Measurements from ENCODE around the gene FCF1.

The FCF1 gene, protein sequence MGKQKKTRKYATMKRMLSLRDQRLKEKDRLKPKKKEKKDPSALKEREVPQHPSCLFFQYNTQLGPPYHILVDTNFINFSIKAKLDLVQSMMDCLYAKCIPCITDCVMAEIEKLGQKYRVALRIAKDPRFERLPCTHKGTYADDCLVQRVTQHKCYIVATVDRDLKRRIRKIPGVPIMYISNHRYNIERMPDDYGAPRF

DNA sequence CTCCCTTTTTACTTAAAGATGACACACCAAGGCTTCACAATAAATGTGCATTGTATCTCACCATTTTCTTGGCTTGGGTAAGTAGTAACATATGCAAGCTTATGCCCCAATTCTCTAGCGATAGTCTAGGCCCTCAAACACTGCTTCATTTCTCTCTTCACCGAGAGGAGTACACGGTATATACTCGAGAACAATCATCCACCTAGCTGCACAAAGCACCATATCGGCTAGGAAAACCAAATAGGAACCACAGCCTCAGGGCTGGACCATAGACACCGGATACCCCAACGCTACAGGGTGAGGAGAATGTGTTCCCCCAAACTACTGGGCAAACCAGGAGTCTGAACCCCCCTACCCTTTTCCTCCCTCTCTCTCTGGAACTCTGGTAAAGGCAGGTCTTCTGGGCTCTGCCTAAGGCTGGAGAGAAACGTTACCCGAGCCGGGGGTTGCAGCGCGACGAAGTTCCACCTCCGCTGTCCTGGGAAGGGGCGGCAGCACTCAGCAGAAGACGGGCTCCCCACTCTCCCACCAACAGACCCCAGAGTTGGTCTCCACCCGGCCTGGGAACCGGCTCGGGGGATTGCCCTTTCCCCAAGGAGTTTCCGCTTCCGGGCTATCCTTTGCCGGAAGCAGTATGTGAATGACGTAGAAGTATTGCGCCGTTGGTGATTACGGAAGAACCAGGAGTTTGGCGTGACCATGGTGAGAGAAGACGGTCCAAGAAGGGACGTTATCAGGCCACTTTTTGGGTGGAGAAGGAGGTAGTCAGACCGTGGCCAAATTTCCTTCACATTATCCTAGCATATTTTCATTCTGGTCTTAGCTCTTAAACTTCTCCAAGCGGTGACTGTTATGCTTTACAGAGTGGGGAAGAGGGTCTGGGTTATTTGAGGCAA, at the start of gene FCF1, which contains the start of gene AREL1:
Gene FCF1, plus strand, starts transcription at position 646 of the 896 bp plus-strand sequence. Its CDS starts 54 bp downstream, at position 700.
Gene AREL1, minus strand, starts transcription at position 582 of the 896 bp plus-strand sequence. CDS start 27,465 bp downstream, outside the sequence.
- peaks cover 5% of the 10 kb centered on the region for H3K36me3 ChIP-seq (ENCODE audit: control insufficient read depth, insufficient read depth, low read length)
- peak within 1 kb of the TSS; percentile 94 for H3K9ac ChIP-seq (ENCODE audit: low read depth, low read length)
- no peaks in the 10 kb centered on the region for H3K9me3 ChIP-seq (ENCODE audit: control insufficient read depth, insufficient read depth, low read length)
- no peaks in the 10 kb centered on the region for H3K4me1 ChIP-seq (ENCODE audit: control insufficient read depth, insufficient read depth, low read length)
- H3K27me3 ChIP-seq (ENCODE audit: control insufficient read depth, insufficient read depth, low read length) = no peaks in the 10 kb centered on the region
- peak within 1 kb of the TSS; percentile 99 for H3K4me3 ChIP-seq (ENCODE audit: low read depth, low read length)

DNA sequence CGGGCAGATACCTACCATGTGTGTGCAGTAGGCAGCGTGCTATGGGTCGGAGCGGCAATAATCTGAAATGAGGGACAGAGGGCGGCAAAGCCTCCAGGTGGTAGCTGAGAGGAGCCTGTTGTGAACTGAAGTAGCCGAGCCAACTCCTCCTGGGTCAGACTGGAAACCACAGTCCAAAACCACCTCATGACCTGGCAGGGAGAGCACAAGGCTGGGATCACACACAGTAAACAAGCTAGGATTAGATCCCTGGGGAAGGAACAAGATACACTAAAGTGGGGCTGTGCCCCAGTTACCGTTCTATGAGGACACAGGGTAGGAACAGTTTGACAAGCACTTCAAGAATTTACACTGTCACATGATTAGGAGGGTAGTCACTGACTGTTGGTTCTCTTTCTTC, 49.1 kb upstream of the FCF1 start:
- Histone ChIP-seq H3K9me3 (ENCODE audit: control insufficient read depth, insufficient read depth, low read length) (no peaks in the 10 kb centered on the region), H3K4me1 (ENCODE audit: control insufficient read depth, insufficient read depth, low read length) (no peaks in the 10 kb centered on the region), H3K36me3 (ENCODE audit: control insufficient read depth, insufficient read depth, low read length) (peaks cover 15% of the 10 kb centered on the region), H3K9ac (ENCODE audit: low read depth, low read length) (no peak overlapping the region), H3K4me3 (ENCODE audit: low read depth, low read length) (no peak overlapping the region), H3K27me3 (ENCODE audit: control insufficient read depth, insufficient read depth, low read length) (no peaks in the 10 kb centered on the region)

DNA sequence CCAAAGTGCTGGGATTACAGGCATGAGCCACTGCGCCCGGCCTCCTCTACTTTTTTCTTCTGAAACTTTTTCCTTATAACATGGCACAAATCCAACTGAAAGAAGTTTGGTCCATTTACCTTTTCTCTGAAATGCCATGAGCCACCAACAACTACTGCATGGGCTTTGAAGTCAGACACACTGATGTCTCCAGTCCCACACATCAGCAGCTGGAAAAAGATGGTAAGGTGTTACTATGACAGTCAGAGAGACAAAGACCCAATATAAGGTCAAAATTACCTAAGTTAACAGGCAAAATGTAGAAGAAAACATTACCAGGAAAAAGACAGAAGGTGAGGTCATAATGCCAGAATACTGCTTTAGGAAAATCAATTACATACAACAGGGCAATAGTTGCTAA, 48.2 kb upstream of the FCF1 start:
- Histone ChIP-seq H3K4me3 (ENCODE audit: low read depth, low read length) (no peak overlapping the region), H3K27me3 (ENCODE audit: control insufficient read depth, insufficient read depth, low read length) (no peaks in the 10 kb centered on the region), H3K4me1 (ENCODE audit: control insufficient read depth, insufficient read depth, low read length) (no peaks in the 10 kb centered on the region), H3K9me3 (ENCODE audit: control insufficient read depth, insufficient read depth, low read length) (no peaks in the 10 kb centered on the region), H3K36me3 (ENCODE audit: control insufficient read depth, insufficient read depth, low read length) (peaks cover 15% of the 10 kb centered on the region), H3K9ac (ENCODE audit: low read depth, low read length) (no peak overlapping the region)

DNA sequence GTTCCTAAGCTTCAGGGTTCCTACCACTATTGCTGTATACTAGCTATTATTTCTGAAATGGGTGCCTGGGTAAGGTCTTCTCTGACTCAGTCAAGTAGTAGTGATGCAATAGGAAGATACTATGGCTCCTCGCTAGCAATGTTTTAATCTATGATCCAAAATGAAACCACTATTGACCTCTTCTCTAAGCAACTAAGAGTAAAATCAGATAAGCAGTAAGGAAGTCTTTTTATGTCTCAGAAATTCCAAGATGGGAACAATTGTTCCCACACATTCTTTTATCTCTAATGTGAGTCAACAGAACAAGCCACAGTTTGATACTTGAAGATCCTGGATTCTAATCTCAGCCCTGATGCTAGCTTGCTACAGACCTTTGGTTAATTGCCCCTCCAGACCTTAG, 45.2 kb upstream of the FCF1 start:
- Histone ChIP-seq H3K9ac (ENCODE audit: low read depth, low read length) (no peak overlapping the region), H3K27me3 (ENCODE audit: control insufficient read depth, insufficient read depth, low read length) (no peaks in the 10 kb centered on the region), H3K4me3 (ENCODE audit: low read depth, low read length) (no peak overlapping the region), H3K9me3 (ENCODE audit: control insufficient read depth, insufficient read depth, low read length) (no peaks in the 10 kb centered on the region), H3K4me1 (ENCODE audit: control insufficient read depth, insufficient read depth, low read length) (no peaks in the 10 kb centered on the region), H3K36me3 (ENCODE audit: control insufficient read depth, insufficient read depth, low read length) (peaks cover 13% of the 10 kb centered on the region)

DNA sequence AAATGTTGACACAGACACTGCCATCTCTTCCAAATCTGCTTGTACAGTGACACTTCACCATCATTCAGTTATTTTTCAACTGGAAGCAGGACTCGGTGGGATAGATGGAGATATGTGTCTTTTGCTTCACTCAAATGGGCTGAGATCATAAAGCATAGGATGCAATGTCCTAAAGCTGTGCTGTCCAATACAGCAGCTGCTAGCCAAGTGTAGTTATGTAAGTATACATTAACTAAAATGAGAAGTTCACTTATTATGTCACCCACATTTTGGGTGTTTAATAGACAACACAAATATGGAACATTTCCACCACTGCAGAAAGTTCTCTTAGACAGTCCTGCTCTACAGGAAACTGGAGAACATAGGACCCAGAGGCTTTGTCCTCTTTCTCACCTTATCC, 43.7 kb upstream of the FCF1 start:
- Histone ChIP-seq H3K9me3 (ENCODE audit: control insufficient read depth, insufficient read depth, low read length) (no peaks in the 10 kb centered on the region), H3K27me3 (ENCODE audit: control insufficient read depth, insufficient read depth, low read length) (no peaks in the 10 kb centered on the region), H3K9ac (ENCODE audit: low read depth, low read length) (no peak overlapping the region), H3K36me3 (ENCODE audit: control insufficient read depth, insufficient read depth, low read length) (peaks cover 8% of the 10 kb centered on the region), H3K4me1 (ENCODE audit: control insufficient read depth, insufficient read depth, low read length) (no peaks in the 10 kb centered on the region), H3K4me3 (ENCODE audit: low read depth, low read length) (no peak overlapping the region)

DNA sequence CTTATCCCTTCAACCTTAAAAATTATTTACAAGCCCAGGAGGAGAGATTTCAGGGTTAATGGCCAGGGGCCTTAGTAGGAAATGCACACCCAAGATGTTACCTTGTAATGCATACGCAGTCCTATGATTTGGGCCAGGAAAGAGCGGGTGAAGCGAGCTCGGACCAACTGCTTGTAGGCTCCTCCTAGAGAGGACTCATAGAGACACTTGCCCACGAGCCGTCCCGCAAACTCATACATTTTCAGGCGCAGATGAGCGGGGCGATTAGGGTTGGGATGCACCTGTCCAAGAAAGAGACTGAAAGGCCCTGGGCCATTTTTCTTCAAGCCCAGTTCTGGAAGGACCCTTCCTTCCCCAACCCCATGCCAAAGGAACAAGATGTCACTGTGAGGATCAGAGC, 43.1 kb upstream of the FCF1 start:
- Histone ChIP-seq H3K4me1 (ENCODE audit: control insufficient read depth, insufficient read depth, low read length) (no peaks in the 10 kb centered on the region), H3K9me3 (ENCODE audit: control insufficient read depth, insufficient read depth, low read length) (no peaks in the 10 kb centered on the region), H3K36me3 (ENCODE audit: control insufficient read depth, insufficient read depth, low read length) (peaks cover 8% of the 10 kb centered on the region), H3K27me3 (ENCODE audit: control insufficient read depth, insufficient read depth, low read length) (no peaks in the 10 kb centered on the region), H3K4me3 (ENCODE audit: low read depth, low read length) (no peak overlapping the region), H3K9ac (ENCODE audit: low read depth, low read length) (no peak overlapping the region)

DNA sequence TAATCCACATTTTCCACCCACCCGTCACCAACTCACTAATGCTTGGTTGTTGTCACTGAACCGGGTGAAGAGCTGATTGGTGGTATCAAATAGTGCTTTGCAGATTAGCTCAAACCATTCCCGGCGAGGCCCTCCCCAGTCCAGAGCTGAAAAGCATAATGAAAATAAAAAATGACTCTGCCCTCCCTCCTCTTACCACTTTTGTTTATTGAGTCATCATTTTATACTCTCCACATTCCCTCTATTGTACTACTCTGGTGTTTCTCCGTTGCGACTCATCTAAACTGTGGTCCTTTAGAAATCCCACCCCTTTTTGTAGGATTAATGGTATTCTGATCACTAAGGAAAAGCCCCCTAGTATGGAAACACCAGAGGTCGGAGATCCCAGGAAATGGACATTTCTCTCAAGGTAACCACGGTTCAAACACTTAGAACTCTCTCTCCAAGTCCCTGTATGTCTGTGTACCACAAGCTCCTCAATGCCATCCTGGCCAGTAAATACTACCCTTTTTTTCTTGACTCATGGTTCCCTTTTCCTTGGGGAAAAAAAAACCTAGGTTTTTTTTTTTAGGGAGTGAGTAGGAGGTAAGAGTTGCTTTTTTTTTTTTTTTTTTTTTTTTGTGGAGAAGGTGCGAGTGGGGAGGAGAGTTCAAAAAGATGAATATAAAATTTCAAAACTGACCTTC, 42.1 kb upstream of the FCF1 start:
- Histone ChIP-seq H3K9me3 (ENCODE audit: control insufficient read depth, insufficient read depth, low read length) (no peaks in the 10 kb centered on the region), H3K4me1 (ENCODE audit: control insufficient read depth, insufficient read depth, low read length) (no peaks in the 10 kb centered on the region), H3K36me3 (ENCODE audit: control insufficient read depth, insufficient read depth, low read length) (peaks cover 10% of the 10 kb centered on the region), H3K4me3 (ENCODE audit: low read depth, low read length) (no peak overlapping the region), H3K27me3 (ENCODE audit: control insufficient read depth, insufficient read depth, low read length) (no peaks in the 10 kb centered on the region), H3K9ac (ENCODE audit: low read depth, low read length) (no peak overlapping the region)

DNA sequence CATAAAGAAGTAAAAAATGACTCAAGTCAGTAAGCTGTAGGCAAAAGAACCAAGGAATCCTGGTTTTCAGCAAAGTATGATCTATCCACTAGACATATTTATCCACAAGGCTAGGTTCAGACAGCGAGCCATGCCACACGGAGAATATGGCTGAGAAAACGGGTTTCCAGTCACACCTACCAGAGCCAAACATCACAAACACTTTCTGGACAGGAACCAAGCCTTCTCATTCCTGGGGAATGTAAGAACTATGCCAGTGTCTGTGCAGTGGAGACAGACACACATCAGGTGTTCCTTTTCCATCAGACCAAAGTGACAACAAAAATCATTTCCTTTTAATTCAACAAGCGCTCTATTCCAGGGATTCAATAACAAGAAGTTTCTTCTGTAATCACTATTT, 41.2 kb upstream of the FCF1 start:
- Histone ChIP-seq H3K9ac (ENCODE audit: low read depth, low read length) (no peak overlapping the region), H3K27me3 (ENCODE audit: control insufficient read depth, insufficient read depth, low read length) (no peaks in the 10 kb centered on the region), H3K4me1 (ENCODE audit: control insufficient read depth, insufficient read depth, low read length) (no peaks in the 10 kb centered on the region), H3K9me3 (ENCODE audit: control insufficient read depth, insufficient read depth, low read length) (no peaks in the 10 kb centered on the region), H3K36me3 (ENCODE audit: control insufficient read depth, insufficient read depth, low read length) (peaks cover 16% of the 10 kb centered on the region), H3K4me3 (ENCODE audit: low read depth, low read length) (no peak overlapping the region)

DNA sequence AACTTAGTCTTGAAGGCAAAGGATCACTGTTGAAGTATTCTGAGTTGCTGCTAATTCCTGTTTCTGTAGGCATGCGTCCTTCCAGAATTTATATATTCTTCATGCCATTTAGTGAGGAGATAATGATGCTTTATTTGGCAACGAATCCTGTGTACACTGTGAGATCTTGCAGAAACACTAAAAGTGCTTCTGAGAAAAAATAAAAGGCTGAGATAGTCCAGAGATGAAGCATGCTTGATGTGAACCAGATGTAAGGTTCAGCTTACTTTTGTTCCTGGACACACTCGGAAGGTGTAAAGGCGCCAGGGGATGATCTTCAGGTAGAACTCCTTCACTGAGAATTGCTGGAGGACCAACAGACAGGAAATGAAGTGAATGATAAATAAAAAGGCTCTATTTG, 39.2 kb upstream of the FCF1 start:
- Histone ChIP-seq H3K27me3 (ENCODE audit: control insufficient read depth, insufficient read depth, low read length) (no peaks in the 10 kb centered on the region), H3K4me1 (ENCODE audit: control insufficient read depth, insufficient read depth, low read length) (no peaks in the 10 kb centered on the region), H3K9me3 (ENCODE audit: control insufficient read depth, insufficient read depth, low read length) (no peaks in the 10 kb centered on the region), H3K4me3 (ENCODE audit: low read depth, low read length) (no peak overlapping the region), H3K36me3 (ENCODE audit: control insufficient read depth, insufficient read depth, low read length) (peaks cover 16% of the 10 kb centered on the region), H3K9ac (ENCODE audit: low read depth, low read length) (no peak overlapping the region)

DNA sequence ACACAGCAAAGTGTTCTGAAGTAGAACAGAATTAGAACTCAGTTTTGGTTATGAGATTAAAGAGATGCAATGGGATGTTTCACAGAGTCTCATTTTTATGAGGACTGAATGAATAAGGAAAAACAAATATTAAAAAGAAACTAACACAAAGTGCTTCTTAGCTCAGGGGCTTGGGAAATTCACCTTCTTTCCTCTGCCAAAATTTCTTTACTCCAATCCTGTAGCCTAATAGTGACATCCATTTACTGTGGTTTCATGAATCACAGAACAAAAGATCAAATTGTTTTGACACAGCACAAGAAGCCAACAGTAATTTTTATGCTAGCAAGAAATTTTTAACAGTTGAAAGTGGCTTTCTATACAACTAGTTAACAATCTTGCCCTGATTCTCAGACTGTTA, 37.7 kb upstream of the FCF1 start:
- Histone ChIP-seq H3K4me1 (ENCODE audit: control insufficient read depth, insufficient read depth, low read length) (no peaks in the 10 kb centered on the region), H3K27me3 (ENCODE audit: control insufficient read depth, insufficient read depth, low read length) (no peaks in the 10 kb centered on the region), H3K9ac (ENCODE audit: low read depth, low read length) (no peak overlapping the region), H3K4me3 (ENCODE audit: low read depth, low read length) (no peak overlapping the region), H3K9me3 (ENCODE audit: control insufficient read depth, insufficient read depth, low read length) (no peaks in the 10 kb centered on the region), H3K36me3 (ENCODE audit: control insufficient read depth, insufficient read depth, low read length) (peaks cover 16% of the 10 kb centered on the region)

DNA sequence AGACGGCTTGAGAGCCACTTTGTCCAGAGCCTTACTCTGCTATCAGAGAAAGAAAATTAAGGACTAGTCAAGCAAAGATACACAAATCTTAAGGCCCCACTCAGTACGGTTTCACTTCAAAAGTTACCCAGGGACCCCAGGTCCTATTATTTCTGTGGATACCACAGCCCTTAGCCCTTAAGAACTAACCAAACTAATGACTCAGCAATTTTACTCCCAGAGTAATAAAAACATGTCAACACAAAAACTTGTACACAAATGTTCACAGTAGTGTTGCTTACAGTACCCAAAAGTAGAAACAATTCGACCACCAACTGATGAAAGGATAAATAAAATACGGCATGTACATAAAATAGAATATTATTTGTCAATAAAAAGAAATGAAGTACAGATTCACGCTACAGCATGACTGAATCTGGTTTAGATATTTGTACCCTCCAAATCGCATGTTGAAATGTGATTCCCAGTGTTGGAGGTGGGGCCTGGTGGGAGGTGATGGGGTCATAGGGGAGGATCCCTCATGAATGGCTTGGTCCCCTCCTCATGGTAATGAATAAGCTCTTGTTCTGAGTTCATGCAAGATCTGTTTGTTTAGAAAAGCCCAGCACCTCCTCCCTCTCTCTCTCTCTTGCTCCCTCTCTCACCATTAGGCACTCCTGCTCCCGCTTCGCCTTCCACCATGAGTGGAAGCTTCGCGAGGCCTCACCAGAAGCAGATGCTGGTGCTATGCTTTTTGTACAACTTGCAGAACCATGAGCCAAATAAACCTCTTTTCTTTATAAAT, 30.6 kb upstream of the FCF1 start:
- Histone ChIP-seq H3K36me3 (ENCODE audit: control insufficient read depth, insufficient read depth, low read length) (peaks cover 14% of the 10 kb centered on the region), H3K9ac (ENCODE audit: low read depth, low read length) (no peak overlapping the region), H3K27me3 (ENCODE audit: control insufficient read depth, insufficient read depth, low read length) (no peaks in the 10 kb centered on the region), H3K4me1 (ENCODE audit: control insufficient read depth, insufficient read depth, low read length) (peaks cover 8% of the 10 kb centered on the region), H3K9me3 (ENCODE audit: control insufficient read depth, insufficient read depth, low read length) (no peaks in the 10 kb centered on the region), H3K4me3 (ENCODE audit: low read depth, low read length) (no peak overlapping the region)

Measured in iPS-15b (cell line).